ENCODE measurements around the gene ACOT8. TPM values are rescaled to one million over a fixed set of nuclear protein-coding genes. Genes with fewer than 3 reads are reported as not detected.
"Not testable (repeated sequence)": the region's sequence is repeated elsewhere in the genome, so short reads cannot be mapped to it uniquely, and the experiment has no call there.

ACOT8 gene
- total RNA-seq, 2 donors from 2014 or later: 27.9 to 34.3 TPM

GRCh38 chr20:45836841-45837240 lies 20.4 kb downstream of the ACOT8 start:
- no peak for DNase-seq
- Mint-ChIP-seq H3K27me3 (ENCODE audit: low read depth) (no peaks in the 10 kb centered on the region), H3K4me3 (no peak overlapping the region), H3K4me1 (ENCODE audit: low read depth) (peaks cover 10% of the 10 kb centered on the region), H3K27ac (no peak overlapping the region), H3K9me3 (no peaks in the 10 kb centered on the region), H3K36me3 (ENCODE audit: insufficient read depth in 2 of 2) (no peaks in the 10 kb centered on the region)
- no peak for ATAC-seq (replicated peaks in 1 of 2)

- H3K9me3 Mint-ChIP-seq: no peaks in the 10 kb centered on the region
- no peak for ATAC-seq (replicated peaks in 1 of 2)
Observed at GRCh38 chr20:45835825-45836224, 21.4 kb downstream of the ACOT8 start.

GRCh38 chr20:45835329-45835765 lies 21.8 kb downstream of the ACOT8 start:
- Mint-ChIP-seq H3K27me3 (ENCODE audit: low read depth) (no peaks in the 10 kb centered on the region), H3K9me3 (no peaks in the 10 kb centered on the region), H3K36me3 (ENCODE audit: insufficient read depth in 2 of 2) (no peaks in the 10 kb centered on the region), H3K27ac (no peak overlapping the region), H3K4me3 (no peak overlapping the region), H3K4me1 (ENCODE audit: low read depth) (peaks cover 10% of the 10 kb centered on the region)
- ATAC-seq (replicated peaks in 1 of 2) (no peak), DNase-seq (no peak)

More at GRCh38 chr20:45835825-45836224, 21.4 kb downstream of the ACOT8 start:
- no peak overlapping the region for H3K27ac Mint-ChIP-seq
- no peaks in the 10 kb centered on the region for H3K36me3 Mint-ChIP-seq (ENCODE audit: insufficient read depth in 2 of 2)
- DNase-seq: no peak
- no peaks in the 10 kb centered on the region for H3K27me3 Mint-ChIP-seq (ENCODE audit: low read depth)
- H3K4me1 Mint-ChIP-seq (ENCODE audit: low read depth): peaks cover 10% of the 10 kb centered on the region
- no peak overlapping the region for H3K4me3 Mint-ChIP-seq

GRCh38 chr20:45834797-45835161 lies 22.4 kb downstream of the ACOT8 start:
- peaks cover 10% of the 10 kb centered on the region for H3K4me1 Mint-ChIP-seq (ENCODE audit: low read depth)
- H3K9me3 Mint-ChIP-seq: no peaks in the 10 kb centered on the region
- H3K36me3 Mint-ChIP-seq (ENCODE audit: insufficient read depth in 2 of 2): no peaks in the 10 kb centered on the region
- ATAC-seq (replicated peaks in 1 of 2) (no peak), DNase-seq (no peak)
- no peaks in the 10 kb centered on the region for H3K27me3 Mint-ChIP-seq (ENCODE audit: low read depth)
- peak overlapping the region; percentile 83 to 97 for H3K4me3 Mint-ChIP-seq
- no peak overlapping the region for H3K27ac Mint-ChIP-seq

DNA sequence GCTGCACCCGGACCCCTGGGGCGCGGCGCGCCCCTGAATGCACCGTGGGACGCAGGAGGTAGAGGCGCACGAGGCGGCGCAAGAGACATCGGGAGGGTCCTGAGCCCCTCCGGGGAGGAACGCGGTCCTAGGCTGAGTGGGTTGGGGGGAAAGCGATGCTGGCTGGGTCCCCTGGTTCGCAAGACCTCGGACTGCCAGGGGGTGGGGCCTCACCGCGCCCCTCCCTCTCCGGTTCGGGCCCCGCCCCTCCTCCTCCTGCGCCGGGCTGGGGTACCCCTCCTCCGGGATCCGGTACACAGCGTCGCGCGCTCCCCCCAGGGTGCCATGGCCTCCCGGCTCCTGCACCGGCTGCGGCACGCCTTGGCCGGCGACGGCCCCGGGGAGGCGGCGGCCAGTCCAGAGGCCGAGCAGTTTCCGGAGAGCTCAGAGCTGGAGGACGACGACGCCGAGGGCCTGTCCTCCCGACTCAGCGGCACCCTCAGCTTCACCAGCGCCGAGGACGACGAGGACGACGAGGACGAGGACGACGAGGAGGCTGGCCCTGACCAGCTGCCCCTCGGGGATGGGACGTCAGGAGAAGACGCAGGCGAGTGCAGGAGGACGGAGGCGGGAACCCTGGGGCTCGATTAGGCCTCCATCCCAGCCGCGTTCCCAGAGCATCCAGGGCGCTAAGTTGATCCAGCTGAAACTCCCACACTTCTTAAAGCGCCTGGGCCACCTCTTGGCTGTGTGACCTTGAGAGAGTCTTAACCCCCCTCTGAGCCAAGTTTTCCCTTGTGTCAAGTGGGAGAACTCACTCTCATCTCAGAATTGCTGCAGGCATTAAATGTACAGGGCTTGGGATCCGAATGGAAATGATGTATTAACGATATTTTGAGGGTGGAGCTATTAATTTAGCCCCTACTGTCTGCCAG lies 23.1 kb downstream of the ACOT8 start:
- no peak overlapping the region for H3K27ac Mint-ChIP-seq

DNA sequence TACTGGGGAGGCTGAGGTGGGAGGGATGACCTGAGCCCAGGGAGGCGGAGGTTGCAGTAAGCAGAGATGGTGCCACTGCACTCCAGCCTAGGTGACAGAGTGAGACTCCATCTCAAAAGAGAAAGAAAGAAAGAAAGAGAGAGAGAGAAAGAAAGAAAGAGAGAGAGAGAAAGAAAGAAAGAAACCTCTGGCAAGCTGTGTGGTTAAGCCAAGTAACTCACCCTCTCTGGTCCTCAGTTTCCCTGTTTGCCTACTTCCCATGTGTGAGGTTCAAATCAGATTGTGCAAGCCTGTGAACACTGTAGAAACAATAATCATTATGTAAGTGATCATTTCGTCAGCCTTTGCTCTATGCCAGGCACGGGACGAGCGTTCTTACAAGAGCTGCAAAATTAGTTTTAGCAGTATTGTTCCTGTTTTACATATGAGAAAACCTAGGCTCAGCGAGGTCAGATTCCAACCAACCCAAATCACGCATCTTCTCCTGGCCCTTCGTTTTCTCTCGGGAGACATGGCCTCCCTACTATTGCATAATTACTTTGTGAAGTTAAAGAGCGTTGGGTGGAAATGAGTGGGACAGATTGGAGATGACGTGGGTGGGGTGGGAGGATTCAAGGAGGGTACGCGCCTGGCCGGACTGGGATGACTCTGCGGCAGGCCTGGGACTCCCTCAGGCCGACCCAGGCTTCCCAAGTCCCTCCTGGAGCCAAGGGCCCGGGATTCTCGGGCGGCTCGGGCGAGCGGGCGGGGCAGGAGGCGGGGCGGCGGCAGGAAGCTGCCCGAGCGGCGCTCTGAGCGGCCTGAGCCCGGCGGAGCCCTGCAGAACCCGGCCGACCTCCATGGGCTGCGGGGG lies 23.9 kb downstream of the ACOT8 start, which contains the start of gene SNX21:
Gene SNX21 (plus strand): TSS at position 770 of the 853 bp plus-strand sequence. CDS start 121 bp downstream, outside the sequence.
- DNase-seq: peak; percentile 28 to 41
- Mint-ChIP-seq H3K4me3 (peak within 1 kb of the TSS; percentile 83 to 97), H3K36me3 (ENCODE audit: insufficient read depth in 2 of 2) (no peaks in the 10 kb centered on the region), H3K27ac (peak within 1 kb of the TSS; percentile 28), H3K27me3 (ENCODE audit: low read depth) (no peaks in the 10 kb centered on the region), H3K4me1 (ENCODE audit: low read depth) (peaks cover 10% of the 10 kb centered on the region), H3K9me3 (no peaks in the 10 kb centered on the region)
- peak; percentile 69 to 73 for ATAC-seq (replicated peaks in 1 of 2)

More for the DNA sequence above, 23.1 kb downstream of the ACOT8 start:
- Mint-ChIP-seq H3K9me3 (no peaks in the 10 kb centered on the region), H3K4me3 (peak overlapping the region; percentile 83 to 97), H3K4me1 (ENCODE audit: low read depth) (peaks cover 10% of the 10 kb centered on the region), H3K27me3 (ENCODE audit: low read depth) (no peaks in the 10 kb centered on the region), H3K36me3 (ENCODE audit: insufficient read depth in 2 of 2) (no peaks in the 10 kb centered on the region)
- ATAC-seq (replicated peaks in 1 of 2) (peak; percentile 84 to 86), DNase-seq (peak; percentile 56 to 64)

- no peaks in the 10 kb centered on the region for H3K27me3 Mint-ChIP-seq (ENCODE audit: low read depth)
- DNase-seq (no peak), ATAC-seq (replicated peaks in 1 of 2) (no peak)
- H3K27ac Mint-ChIP-seq: no peak overlapping the region
- H3K4me3 Mint-ChIP-seq: peak overlapping the region; percentile 29 to 83
- H3K9me3 Mint-ChIP-seq: no peaks in the 10 kb centered on the region
- no peaks in the 10 kb centered on the region for H3K36me3 Mint-ChIP-seq (ENCODE audit: insufficient read depth in 2 of 2)
- H3K4me1 Mint-ChIP-seq (ENCODE audit: low read depth): peaks cover 10% of the 10 kb centered on the region
Observed at GRCh38 chr20:45832619-45833018, 24.6 kb downstream of the ACOT8 start.

- H3K9me3 Mint-ChIP-seq; H3K4me1 Mint-ChIP-seq (ENCODE audit: low read depth): not testable (repeated sequence)
Observed at GRCh38 chr20:45829673-45830106, 27.5 kb downstream of the ACOT8 start.

GRCh38 chr20:45828589-45828988 lies 28.6 kb downstream of the ACOT8 start:
- ATAC-seq (replicated peaks in 1 of 2): no peak
- Mint-ChIP-seq H3K4me3 (no peak overlapping the region), H3K9me3 (no peaks in the 10 kb centered on the region), H3K27ac (no peak overlapping the region), H3K36me3 (ENCODE audit: insufficient read depth in 2 of 2) (no peaks in the 10 kb centered on the region), H3K27me3 (ENCODE audit: low read depth) (peaks cover 15% of the 10 kb centered on the region), H3K4me1 (ENCODE audit: low read depth) (peaks cover 20% of the 10 kb centered on the region)
- no peak for DNase-seq

More at GRCh38 chr20:45829673-45830106, 27.5 kb downstream of the ACOT8 start:
- not testable (repeated sequence) for H3K27ac Mint-ChIP-seq; DNase-seq; H3K27me3 Mint-ChIP-seq (ENCODE audit: low read depth); H3K36me3 Mint-ChIP-seq (ENCODE audit: insufficient read depth in 2 of 2); ATAC-seq (replicated peaks in 1 of 2); H3K4me3 Mint-ChIP-seq

- Mint-ChIP-seq H3K4me3 (no peak overlapping the region), H3K27ac (no peak overlapping the region)
Observed at GRCh38 chr20:45827712-45828111, 29.5 kb downstream of the ACOT8 start.

GRCh38 chr20:45827030-45827652 lies 30.1 kb downstream of the ACOT8 start, which contains the start of gene TNNC2:
Gene TNNC2 (minus strand): TSS chr20:45827312. CDS start chr20:45827248, 64 bp downstream.
- Mint-ChIP-seq H3K27ac (no peak within 1 kb of the TSS), H3K4me1 (ENCODE audit: low read depth) (peaks cover 18% of the 10 kb centered on the region), H3K27me3 (ENCODE audit: low read depth) (peaks cover 30% of the 10 kb centered on the region), H3K4me3 (no peak within 1 kb of the TSS), H3K36me3 (ENCODE audit: insufficient read depth in 2 of 2) (no peaks in the 10 kb centered on the region), H3K9me3 (no peaks in the 10 kb centered on the region)
- no peak for DNase-seq
- no peak for ATAC-seq (replicated peaks in 1 of 2)

More at GRCh38 chr20:45827712-45828111, 29.5 kb downstream of the ACOT8 start:
- peaks cover 20% of the 10 kb centered on the region for H3K4me1 Mint-ChIP-seq (ENCODE audit: low read depth)
- no peaks in the 10 kb centered on the region for H3K9me3 Mint-ChIP-seq
- H3K36me3 Mint-ChIP-seq (ENCODE audit: insufficient read depth in 2 of 2): no peaks in the 10 kb centered on the region
- no peak for DNase-seq
- ATAC-seq (replicated peaks in 1 of 2): no peak
- peaks cover 24% of the 10 kb centered on the region for H3K27me3 Mint-ChIP-seq (ENCODE audit: low read depth)

- no peak for DNase-seq
- H3K36me3 Mint-ChIP-seq (ENCODE audit: insufficient read depth in 2 of 2): no peaks in the 10 kb centered on the region
- no peak overlapping the region for H3K27ac Mint-ChIP-seq
- H3K9me3 Mint-ChIP-seq: no peaks in the 10 kb centered on the region
- ATAC-seq (replicated peaks in 1 of 2): no peak
- H3K4me3 Mint-ChIP-seq: no peak overlapping the region
- H3K27me3 Mint-ChIP-seq (ENCODE audit: low read depth): peaks cover 34% of the 10 kb centered on the region
- peaks cover 18% of the 10 kb centered on the region for H3K4me1 Mint-ChIP-seq (ENCODE audit: low read depth)
Observed at GRCh38 chr20:45826381-45827019, 30.7 kb downstream of the ACOT8 start.

All from activated T-cell treated with anti-CD3 and anti-CD28 coated beads, Interleukin-2, amount 50 U/mL, for 72 hours (primary cell).